GM10248 (cell line): ENCODE data around the gene ACSM4.
A peak's percentile ranks its signal among the peaks of the same experiment; 100 is the strongest.

ENCODE experiments used
- CTCF ChIA-PET: fragments of 300-600 bp; sonication (Branson Sonifier 250); formaldehyde crosslinking; extraction: SDS; loops from one replicate; lab custom pipeline; 2021; ENCODE audit warnings: antibody characterized with exemption; lab: Yijun Ruan, JAX
- POLR2A ChIA-PET: fragments of 350-650 bp; sonication (Branson Sonifier 250); formaldehyde crosslinking; extraction: SDS; loops from one replicate; lab custom pipeline; 2020; ENCODE audit warnings: antibody characterized with exemption; lab: Yijun Ruan, JAX
- DNase-seq: peaks from one replicate; pipeline ENCODE4 v3.0.0; 2012; ENCODE audit errors: extremely low spot score
- TF ChIP-seq, protein P1 (sequence below): IDR thresholded peaks from 2 replicates; pipeline ENCODE4 v1.5.1; 2012; ENCODE audit warnings: mild to moderate bottlenecking, low read depth; ENCODE audit errors: extremely low read depth, missing control alignments, control extremely low read depth

Gene ACSM4

GRCh38 chr12:7373226-7373625 lies 69.4 kb downstream of the ACSM4 start:
- no peak for DNase-seq
- ChIA-PET CTCF (interaction anchor here (1.3 kb wide), 1 partner anchor 17 kb away, joined by 3 read pairs; no protein-coding TSS in a partner anchor), POLR2A (no interaction called here)
- TF ChIP-seq, protein P1, sequence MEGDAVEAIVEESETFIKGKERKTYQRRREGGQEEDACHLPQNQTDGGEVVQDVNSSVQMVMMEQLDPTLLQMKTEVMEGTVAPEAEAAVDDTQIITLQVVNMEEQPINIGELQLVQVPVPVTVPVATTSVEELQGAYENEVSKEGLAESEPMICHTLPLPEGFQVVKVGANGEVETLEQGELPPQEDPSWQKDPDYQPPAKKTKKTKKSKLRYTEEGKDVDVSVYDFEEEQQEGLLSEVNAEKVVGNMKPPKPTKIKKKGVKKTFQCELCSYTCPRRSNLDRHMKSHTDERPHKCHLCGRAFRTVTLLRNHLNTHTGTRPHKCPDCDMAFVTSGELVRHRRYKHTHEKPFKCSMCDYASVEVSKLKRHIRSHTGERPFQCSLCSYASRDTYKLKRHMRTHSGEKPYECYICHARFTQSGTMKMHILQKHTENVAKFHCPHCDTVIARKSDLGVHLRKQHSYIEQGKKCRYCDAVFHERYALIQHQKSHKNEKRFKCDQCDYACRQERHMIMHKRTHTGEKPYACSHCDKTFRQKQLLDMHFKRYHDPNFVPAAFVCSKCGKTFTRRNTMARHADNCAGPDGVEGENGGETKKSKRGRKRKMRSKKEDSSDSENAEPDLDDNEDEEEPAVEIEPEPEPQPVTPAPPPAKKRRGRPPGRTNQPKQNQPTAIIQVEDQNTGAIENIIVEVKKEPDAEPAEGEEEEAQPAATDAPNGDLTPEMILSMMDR, result no peak

GRCh38 chr12:7374423-7375144 lies 70.7 kb downstream of the ACSM4 start:
- ChIA-PET CTCF (no interaction called here), POLR2A (no interaction called here)
- DNase-seq, result peak; percentile 40
- TF ChIP-seq, protein P1, result peak; percentile 51

DNA sequence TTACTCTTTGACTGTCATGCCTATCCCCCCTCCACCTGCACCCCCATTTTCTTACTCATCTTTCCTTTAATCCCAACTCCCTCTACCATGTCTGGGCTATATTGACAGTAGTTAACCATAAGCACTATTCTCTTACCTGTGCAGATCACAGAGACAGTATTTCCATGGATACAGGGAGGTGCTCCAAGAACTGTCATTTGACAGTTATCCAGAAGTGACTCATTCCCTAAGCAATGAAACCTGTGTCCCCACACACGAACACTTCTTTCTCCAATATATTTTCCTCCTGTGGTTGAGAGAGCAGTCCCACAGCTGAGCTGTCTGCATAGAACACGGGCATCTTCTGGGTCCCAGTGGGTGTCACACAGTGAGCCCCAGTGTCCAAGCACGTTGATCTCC lies 71.3 kb downstream of the ACSM4 start:
- TF ChIP-seq, protein P1, result no peak
- CTCF ChIA-PET, result no interaction called here
- DNase-seq, result no peak
- POLR2A ChIA-PET, result no interaction called here

GRCh38 chr12:7376196-7376595 lies 72.3 kb downstream of the ACSM4 start:
- DNase-seq, result no peak
- CTCF ChIA-PET, result no interaction called here
- POLR2A ChIA-PET, result no interaction called here
- TF ChIP-seq, protein P1, result no peak
